Stomach smooth muscle (tissue), 2 donors: ENCODE data around the gene RAP2B.
A peak's percentile ranks its signal among the peaks of the same experiment; 100 is the strongest.
"Not testable (repeated sequence)": the region's sequence is repeated elsewhere in the genome, so short reads cannot be mapped to it uniquely, and the experiment has no call there.

ENCODE experiments used
- H3K27ac ChIP-seq: one replicate; pipeline ENCODE4 v1.7.0; 2013; ENCODE audit warnings: mild to moderate bottlenecking, low read length, inconsistent platforms
- H3K27me3 ChIP-seq, 2 donors: one replicate each; pipeline ENCODE4 v1.7.0; 2013; ENCODE audit warnings: low read length in 2 of 2; ENCODE audit not compliant: insufficient read depth in 2 of 2, control insufficient read depth in 1 of 2
- H3K36me3 ChIP-seq, 2 donors: one replicate each; pipeline ENCODE4 v1.7.0; 2013; ENCODE audit warnings: low read length in 2 of 2; ENCODE audit not compliant: control insufficient read depth in 2 of 2, insufficient read depth in 2 of 2
- H3K4me1 ChIP-seq: one replicate; pipeline ENCODE4 v1.7.0; 2013; ENCODE audit warnings: low read length; ENCODE audit not compliant: control insufficient read depth, insufficient read depth
- H3K4me3 ChIP-seq, 2 donors: one replicate each; pipeline ENCODE4 v1.7.0; 2013; ENCODE audit warnings: low read length in 2 of 2
- H3K9ac ChIP-seq, 2 donors: one replicate each; pipeline ENCODE4 v1.7.0; 2013; ENCODE audit warnings: low read length in 2 of 2, mild to moderate bottlenecking in 1 of 2
- H3K9me3 ChIP-seq, 2 donors: one replicate each; pipeline ENCODE4 v1.7.0; 2013; ENCODE audit warnings: low read length in 2 of 2; ENCODE audit not compliant: control insufficient read depth in 2 of 2
- donor health status: healthy.
- donor health status: Pancreatic carcinoma.

RAP2B gene

GRCh38 chr3:153161714-153162512 is at the start of gene RAP2B:
Gene RAP2B, plus strand, starts transcription at chr3:153162226. Its CDS starts 468 bp downstream, at chr3:153162694.
- Histone ChIP-seq H3K4me3 (peak within 1 kb of the TSS; percentile 95 to 98), H3K9ac (peak within 1 kb of the TSS; percentile 83 to 90), H3K27me3 (no peaks in the 10 kb centered on the region), H3K36me3 (no peaks in the 10 kb centered on the region), H3K4me1 (peaks cover 14% of the 10 kb centered on the region), H3K27ac (peak within 1 kb of the TSS; percentile 89), H3K9me3 (no peaks in the 10 kb centered on the region)

- H3K27ac ChIP-seq: no peak overlapping the region
- no peak overlapping the region for H3K4me3 ChIP-seq
- no peaks in the 10 kb centered on the region for H3K36me3 ChIP-seq
- H3K9ac ChIP-seq: no peak overlapping the region
- H3K4me1 ChIP-seq: no peaks in the 10 kb centered on the region
- no peaks in the 10 kb centered on the region for H3K27me3 ChIP-seq
- no peaks in the 10 kb centered on the region for H3K9me3 ChIP-seq
Observed at GRCh38 chr3:153113541-153113940, 48.5 kb upstream of the RAP2B start.

- H3K9me3 ChIP-seq, H3K4me1 ChIP-seq, H3K27ac ChIP-seq, H3K9ac ChIP-seq, H3K4me3 ChIP-seq, H3K27me3 ChIP-seq, H3K36me3 ChIP-seq: not testable (repeated sequence)
Observed at GRCh38 chr3:153114270-153114669, 47.8 kb upstream of the RAP2B start.

GRCh38 chr3:153115326-153115725 is 46.7 kb upstream of the RAP2B start:
- no peak overlapping the region for H3K4me3 ChIP-seq
- no peak overlapping the region for H3K27ac ChIP-seq
- H3K36me3 ChIP-seq: no peaks in the 10 kb centered on the region
- no peak overlapping the region for H3K9ac ChIP-seq
- no peaks in the 10 kb centered on the region for H3K4me1 ChIP-seq
- H3K9me3 ChIP-seq: no peaks in the 10 kb centered on the region
- H3K27me3 ChIP-seq: no peaks in the 10 kb centered on the region

GRCh38 chr3:153127788-153128187 is 34.2 kb upstream of the RAP2B start:
- no peak overlapping the region for H3K27ac ChIP-seq
- no peak overlapping the region for H3K4me3 ChIP-seq
- H3K9me3 ChIP-seq: no peaks in the 10 kb centered on the region
- H3K9ac ChIP-seq: no peak overlapping the region
- no peaks in the 10 kb centered on the region for H3K27me3 ChIP-seq
- no peaks in the 10 kb centered on the region for H3K4me1 ChIP-seq
- no peaks in the 10 kb centered on the region for H3K36me3 ChIP-seq

GRCh38 chr3:153129426-153129825 is 32.6 kb upstream of the RAP2B start:
- Histone ChIP-seq H3K4me3 (no peak overlapping the region), H3K27ac (no peak overlapping the region), H3K36me3 (no peaks in the 10 kb centered on the region), H3K4me1 (no peaks in the 10 kb centered on the region), H3K27me3 (no peaks in the 10 kb centered on the region), H3K9me3 (no peaks in the 10 kb centered on the region), H3K9ac (no peak overlapping the region)

GRCh38 chr3:153129866-153130265 is 32.2 kb upstream of the RAP2B start:
- no peaks in the 10 kb centered on the region for H3K4me1 ChIP-seq
- no peaks in the 10 kb centered on the region for H3K9me3 ChIP-seq
- no peak overlapping the region for H3K27ac ChIP-seq
- no peaks in the 10 kb centered on the region for H3K27me3 ChIP-seq
- H3K36me3 ChIP-seq: no peaks in the 10 kb centered on the region
- no peak overlapping the region for H3K9ac ChIP-seq
- no peak overlapping the region for H3K4me3 ChIP-seq

- Histone ChIP-seq H3K9me3 (no peaks in the 10 kb centered on the region), H3K36me3 (no peaks in the 10 kb centered on the region), H3K4me3 (no peak overlapping the region), H3K4me1 (no peaks in the 10 kb centered on the region), H3K27ac (no peak overlapping the region), H3K27me3 (no peaks in the 10 kb centered on the region), H3K9ac (no peak overlapping the region)
Observed at GRCh38 chr3:153130312-153130977, 31.6 kb upstream of the RAP2B start.

GRCh38 chr3:153137626-153138025 is 24.4 kb upstream of the RAP2B start:
- Histone ChIP-seq H3K27me3 (no peaks in the 10 kb centered on the region), H3K4me3 (no peak overlapping the region), H3K9me3 (no peaks in the 10 kb centered on the region), H3K9ac (no peak overlapping the region), H3K4me1 (no peaks in the 10 kb centered on the region), H3K27ac (no peak overlapping the region), H3K36me3 (no peaks in the 10 kb centered on the region)

GRCh38 chr3:153138276-153139210 is 23.5 kb upstream of the RAP2B start:
- H3K36me3 ChIP-seq: no peaks in the 10 kb centered on the region
- no peaks in the 10 kb centered on the region for H3K9me3 ChIP-seq
- H3K27ac ChIP-seq: no peak overlapping the region
- no peaks in the 10 kb centered on the region for H3K4me1 ChIP-seq
- no peak overlapping the region for H3K9ac ChIP-seq
- H3K4me3 ChIP-seq: no peak overlapping the region
- no peaks in the 10 kb centered on the region for H3K27me3 ChIP-seq
